ENCODE measurements around the gene WNT3A.

WNT3A gene

DNA sequence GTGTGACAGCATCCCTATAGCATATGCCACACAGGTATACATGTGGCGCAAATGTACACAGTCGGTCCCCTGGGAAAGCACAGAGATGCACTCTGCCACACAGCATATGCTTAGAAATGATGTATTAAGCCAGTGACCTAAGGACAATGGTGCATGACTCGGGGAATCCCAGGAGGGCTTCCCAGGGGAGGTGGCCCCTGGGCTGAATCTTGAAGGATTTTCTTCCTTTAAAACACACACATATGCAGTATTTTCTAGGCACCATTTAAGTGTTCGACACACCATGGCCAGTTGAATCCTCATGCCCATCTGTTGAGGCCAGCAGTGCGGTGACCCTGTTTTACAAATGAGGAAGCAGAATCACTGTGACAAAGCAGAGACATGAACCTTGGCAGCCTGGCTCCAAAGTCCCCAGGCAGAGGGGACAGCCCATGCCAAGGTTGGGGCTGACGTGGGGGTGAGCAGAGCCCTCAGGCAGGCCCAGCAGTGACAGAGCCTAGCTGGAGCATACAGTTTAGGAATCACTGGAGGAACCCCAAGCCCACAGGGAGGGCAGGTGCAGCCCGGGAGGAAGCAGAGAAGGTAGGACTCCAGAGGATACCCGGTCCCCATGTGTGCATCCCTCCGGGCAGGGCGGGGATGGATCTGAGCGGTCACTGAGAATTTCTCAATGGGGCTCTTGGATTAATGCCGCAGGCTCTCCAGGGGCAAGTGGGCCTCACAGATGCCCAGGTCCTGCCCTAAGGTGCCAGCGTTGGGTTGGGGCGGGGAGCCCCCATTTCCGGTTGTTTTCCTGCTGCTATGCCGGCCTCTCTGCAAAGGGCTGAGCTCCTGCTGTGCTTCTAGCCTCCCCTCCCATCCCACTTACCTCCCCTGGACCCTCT, 28.4 kb downstream of the WNT3A start:
- DNase-seq = no peak

DNA sequence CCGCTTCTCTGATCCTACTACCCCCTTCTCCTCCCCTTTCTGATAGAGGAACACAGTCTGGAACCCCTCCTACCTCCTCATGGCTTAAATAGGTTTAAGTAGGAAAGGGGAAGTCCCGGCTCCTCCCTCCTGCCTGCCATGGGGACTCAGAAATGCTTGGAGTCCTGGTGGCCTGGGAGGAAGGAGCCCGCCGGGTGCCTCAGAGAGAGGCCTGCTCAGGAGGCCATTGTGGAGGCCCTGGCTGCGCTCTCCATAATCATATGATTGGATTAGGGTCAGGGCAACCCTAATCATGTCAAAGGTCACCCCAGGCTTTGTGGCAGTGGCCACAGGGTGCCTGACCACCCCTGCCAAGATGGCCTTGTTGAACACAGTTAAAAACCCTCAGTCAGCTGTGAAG, 29.0 kb downstream of the WNT3A start:
- DNase-seq = no peak

GRCh38 chr1:228036701-228037231, 30.0 kb downstream of the WNT3A start:
- no peak for DNase-seq

- no peak for DNase-seq
These were observed 30.9 kb downstream of the WNT3A start for GRCh38 chr1:228037401-228038386.

- DNase-seq = no peak
These were observed 31.7 kb downstream of the WNT3A start for GRCh38 chr1:228038387-228039005.

DNA sequence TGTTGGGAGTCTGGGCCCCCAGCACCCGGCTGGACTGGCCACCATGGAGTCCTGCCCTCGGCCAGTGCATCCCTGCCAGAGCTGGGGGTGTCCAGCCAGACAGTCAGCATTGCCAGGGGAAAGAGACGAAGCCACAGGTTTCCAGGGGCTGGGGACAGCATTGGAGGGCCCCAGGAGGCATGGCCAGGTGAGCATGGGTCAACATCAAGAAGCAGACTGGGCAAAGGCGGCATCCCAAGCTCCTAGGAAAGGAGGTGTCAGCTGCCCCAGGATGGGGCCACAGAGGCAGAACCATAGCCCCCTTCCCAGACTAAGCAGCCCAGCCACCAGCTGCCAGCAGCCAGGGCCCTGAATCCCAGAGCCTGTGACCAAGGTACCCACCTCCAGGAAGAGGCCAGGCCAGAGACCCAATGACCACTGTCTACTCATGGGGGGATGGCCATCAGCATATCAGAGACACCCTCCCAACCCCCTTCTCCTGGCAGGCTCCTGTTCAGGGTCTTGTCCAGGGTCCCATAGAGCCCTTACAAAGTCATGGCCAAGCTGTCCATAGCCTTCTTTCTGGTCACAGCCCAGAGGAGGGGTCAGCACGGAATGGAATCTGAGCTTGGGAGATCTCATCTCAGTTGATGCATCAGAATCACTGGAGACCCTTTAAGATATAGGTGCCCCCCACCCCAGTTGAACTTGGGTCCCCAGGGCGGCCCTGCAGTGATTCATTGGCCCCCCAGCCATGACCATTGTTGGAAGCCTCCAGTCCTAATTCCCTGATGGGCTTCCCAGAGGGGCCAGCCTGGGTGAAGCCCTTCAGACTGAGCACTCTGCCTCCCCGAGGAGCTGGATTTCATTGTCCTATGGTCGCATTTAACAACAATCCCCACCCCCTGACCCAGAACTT, 32.5 kb downstream of the WNT3A start:
- no peak for DNase-seq

DNA sequence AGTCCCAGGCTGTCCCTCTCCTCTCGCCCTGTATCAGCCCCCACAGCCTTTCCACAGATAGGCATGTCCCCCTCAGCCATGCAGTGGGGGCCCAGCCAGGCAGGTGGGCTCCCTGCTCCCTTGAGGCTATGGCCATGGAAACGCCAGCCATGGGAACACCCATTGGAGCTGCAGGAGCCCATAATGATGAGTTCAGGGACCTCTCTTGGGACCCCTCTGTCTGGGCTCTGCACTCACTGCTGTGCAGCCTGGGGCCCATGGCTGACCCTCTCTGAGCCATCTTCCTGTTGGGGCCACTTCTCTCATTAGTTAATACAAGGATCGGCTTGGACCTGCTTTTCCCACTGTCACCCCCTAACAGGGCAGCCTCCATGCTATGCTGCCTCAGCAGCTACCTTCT, 33.2 kb downstream of the WNT3A start:
- DNase-seq = no peak

GRCh38 chr1:228041316-228041715, 34.5 kb downstream of the WNT3A start:
- no peak for DNase-seq

- DNase-seq = no peak
These were observed 35.7 kb downstream of the WNT3A start for GRCh38 chr1:228042508-228042907.

DNA sequence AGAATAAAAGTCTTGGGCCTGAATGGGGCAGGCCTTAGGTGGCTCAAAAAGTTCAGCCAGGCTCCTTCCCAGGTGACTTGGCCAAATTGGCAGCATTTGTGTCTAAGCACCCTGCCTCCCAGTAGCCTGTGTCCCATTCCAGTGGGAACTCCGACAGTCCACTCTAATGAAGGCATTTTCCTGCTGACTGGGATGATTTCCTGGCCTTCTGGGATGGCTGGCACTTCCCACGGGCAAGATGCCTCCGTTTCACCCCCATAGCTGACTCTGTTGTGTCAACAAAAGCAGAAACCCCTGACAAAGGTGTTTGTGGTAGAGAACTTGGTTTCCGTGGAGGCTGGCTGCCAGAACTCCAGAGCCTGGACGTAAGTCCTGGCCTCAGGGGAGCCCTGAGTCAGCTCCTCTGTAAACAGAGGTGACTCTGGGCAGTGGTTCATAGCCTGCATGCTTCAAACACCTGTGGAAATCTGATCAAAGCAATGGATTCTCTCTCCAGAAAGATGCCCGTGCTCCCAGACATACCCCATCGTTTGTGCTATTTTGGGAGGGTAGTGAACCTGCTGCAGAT, 36.6 kb downstream of the WNT3A start:
- DNase-seq = no peak

- DNase-seq = no peak
These were observed 38.2 kb downstream of the WNT3A start for GRCh38 chr1:228044961-228045360.

GRCh38 chr1:228045405-228045804, 38.6 kb downstream of the WNT3A start:
- no peak for DNase-seq

GRCh38 chr1:228045871-228046270, 39.1 kb downstream of the WNT3A start:
- DNase-seq = no peak

DNA sequence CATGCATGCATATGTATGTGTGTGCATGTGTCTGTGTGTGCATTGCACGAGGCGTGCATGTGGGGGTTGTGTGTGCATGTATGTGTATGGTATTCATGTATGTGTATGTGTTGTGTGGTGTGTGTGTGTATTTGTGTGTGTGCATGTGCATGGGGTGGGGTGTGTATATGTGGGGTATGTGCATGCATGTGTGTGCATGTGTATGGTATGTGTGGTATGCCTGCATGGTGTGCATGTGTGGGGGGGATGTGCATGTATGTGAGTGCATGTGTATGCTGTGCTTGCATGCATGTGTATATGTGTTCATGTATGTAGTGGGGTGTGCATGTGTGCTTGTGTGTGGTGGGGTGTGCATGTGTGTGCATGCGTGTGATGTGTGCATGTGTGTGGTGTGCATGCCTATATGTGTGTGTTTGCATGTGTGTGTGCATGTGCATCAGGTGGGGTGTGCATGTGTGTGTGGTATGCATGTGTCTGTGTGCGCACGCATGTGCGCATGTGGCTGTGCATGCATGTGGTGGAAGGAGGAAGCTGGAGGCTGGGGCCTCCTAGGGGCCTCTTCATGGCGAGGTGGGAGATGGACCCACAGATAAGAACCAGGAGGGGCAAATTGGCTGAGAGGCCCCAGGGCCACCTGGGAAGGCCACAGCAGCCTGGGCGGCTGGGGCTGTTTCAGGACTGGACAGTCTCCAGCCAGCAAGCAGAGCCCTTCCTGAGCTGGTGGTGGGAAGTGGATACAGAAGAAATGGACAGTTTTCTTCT, 39.8 kb downstream of the WNT3A start:
- DNase-seq = no peak

DNA sequence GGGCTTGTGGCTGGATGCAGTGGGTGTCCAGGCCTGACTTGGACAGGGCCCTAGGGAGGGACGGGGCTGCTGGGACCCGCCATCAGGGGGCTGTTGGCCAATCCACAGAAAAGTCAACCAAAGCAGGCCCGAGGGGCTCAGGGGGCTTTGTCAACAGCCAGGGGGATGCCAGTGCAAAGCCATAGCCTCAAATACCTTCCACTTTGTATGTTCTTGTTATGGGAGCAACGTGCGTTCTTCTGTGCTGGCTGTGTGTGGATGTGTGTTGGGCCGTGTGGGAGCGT, 40.3 kb downstream of the WNT3A start:
- DNase-seq = no peak

GRCh38 chr1:228048120-228048519, 41.3 kb downstream of the WNT3A start:
- no peak for DNase-seq

GRCh38 chr1:228048659-228049298, 42.0 kb downstream of the WNT3A start:
- DNase-seq = no peak

- DNase-seq = no peak
These were observed 43.9 kb downstream of the WNT3A start for GRCh38 chr1:228050571-228051231.

DNA sequence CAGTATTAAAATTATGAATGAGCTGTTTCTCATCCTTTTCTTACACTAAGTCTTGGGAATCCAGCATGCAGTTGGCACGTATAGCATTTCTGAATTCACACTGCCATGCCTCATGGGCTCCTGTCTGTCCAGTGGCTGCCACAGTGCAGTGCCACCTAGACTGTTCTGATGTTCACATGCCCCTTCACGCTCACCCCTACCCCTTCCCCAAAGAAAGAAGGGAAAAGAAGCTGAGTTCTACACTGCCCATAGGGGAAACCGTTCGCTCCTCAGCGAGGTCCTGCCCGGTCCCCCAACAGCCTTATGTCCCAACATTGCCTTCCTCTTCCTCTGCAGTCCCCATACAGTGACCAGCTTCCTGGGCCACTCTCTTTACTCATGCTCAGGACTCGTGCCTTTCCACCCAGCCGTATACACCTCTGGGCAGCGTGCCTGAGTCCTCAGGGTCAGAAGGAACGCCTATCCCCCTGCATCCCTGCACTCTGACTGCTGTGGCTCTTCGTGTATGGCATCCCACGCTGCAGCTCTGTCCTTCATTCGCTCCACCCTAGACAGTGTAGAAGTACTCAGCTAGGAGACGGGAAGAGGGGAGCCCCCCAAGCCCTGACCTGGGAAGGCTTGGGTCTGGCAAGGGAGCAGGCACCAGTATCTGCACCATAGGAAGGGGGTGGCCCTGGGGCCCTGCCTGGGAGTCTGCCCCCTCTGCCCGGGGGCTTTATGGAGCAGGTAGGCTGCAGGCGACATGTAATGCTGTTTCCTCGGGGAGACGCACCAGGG, 51.6 kb downstream of the WNT3A start:
- DNase-seq = no peak

Measured in NCI-H187 (cell line).